ENCODE measurements around the gene LUC7L2.
"Not testable (repeated sequence)": the region's sequence is repeated elsewhere in the genome, so short reads cannot be mapped to it uniquely, and the experiment has no call there.

LUC7L2 gene

GRCh38 chr7:139452958-139453672 lies 93.4 kb downstream of the LUC7L2 start:
- no peak for DNase-seq

DNA sequence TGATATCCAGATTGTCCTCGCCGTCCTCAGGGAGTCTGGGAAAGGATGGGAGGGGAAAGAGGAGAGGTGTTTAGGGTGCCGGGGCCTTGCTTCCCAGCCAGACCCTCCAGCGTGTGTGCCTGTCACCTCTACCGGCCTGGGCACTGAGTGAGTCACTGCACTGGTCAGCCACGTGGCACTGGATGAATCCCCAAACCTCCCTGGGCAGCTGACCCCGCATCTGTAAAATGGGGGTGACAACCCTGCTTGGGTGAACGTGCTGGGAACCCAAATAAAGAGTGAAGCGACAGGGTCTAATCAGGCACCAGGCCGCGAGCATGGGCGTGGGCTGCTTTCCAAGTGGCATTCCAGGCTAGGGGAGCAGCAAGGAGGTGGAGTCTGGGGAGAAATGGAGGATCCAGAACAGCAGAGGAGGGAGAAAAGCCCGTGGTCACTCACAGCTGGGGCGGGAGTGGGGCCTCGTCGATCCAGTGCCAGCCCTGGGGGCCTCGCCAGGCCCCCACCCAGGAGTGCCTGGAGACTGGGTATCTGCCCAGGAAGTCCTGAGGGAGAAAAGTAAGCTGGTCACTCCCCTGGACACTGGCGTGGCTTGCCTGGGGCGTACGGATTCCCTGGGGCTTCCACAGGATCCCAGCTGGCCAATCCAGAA lies 94.1 kb downstream of the LUC7L2 start:
- no peak for DNase-seq

DNA sequence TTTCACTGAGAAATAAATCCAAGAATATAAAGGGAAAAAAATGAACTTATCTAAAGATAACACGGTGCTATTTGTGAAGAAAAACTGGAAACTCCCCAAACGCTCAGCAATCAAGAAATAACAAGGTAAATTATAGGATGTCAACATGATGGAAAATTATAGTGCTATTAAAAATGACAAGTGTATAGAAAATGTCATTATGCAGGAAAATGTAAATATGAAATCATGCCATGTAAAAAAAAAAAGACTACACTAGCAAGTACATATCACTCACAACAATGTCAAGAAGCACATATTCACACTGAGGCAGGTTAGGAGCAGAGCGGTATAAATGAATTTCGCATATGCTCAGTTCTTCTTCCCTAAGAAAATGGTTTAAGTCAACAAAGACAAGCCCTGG lies 96.1 kb downstream of the LUC7L2 start:
- DNase-seq = no peak

DNA sequence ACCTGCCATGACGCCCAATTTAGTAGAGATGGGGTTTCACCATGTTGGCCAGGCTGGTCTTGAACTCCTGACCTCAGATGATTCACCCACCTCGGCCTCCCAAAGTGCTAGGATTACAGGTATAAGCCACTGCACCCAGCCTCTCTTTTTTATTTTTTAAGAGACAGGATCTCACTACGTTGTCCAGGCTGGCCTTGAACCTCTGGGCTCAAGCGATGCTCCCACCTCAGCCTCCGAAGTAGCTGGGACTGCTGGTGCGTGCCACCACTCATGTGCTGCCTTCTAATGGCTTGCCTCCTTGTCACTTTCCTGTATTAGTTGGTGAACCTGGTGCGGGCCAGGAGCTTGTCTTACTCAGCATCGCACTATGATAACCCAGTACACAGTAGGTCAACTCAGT lies 96.8 kb downstream of the LUC7L2 start:
- DNase-seq = no peak

- DNase-seq = no peak
Measured at GRCh38 chr7:139457153-139457946, 97.7 kb downstream of the LUC7L2 start.

DNA sequence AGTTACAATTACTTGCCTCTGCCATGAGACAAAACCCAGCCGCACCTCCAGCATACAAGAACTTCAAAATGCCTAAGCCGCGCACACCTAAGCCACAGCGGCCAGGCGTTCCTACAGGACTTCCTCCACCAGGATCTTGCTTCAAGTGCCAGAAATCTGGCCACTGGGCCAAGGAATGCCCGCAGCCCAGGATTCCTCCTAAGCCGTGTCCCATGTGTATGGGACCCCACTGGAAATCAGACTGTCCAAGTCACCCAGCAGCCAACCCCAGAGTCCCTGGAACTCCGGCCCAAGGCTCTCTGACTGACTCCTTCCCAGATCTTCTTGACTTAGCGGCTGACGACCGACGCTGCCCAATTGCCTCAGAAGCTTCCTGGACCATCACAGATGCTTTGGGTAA lies 103.7 kb downstream of the LUC7L2 start:
- DNase-seq = not testable (repeated sequence)

GRCh38 chr7:139464511-139464910 lies 104.8 kb downstream of the LUC7L2 start:
- not testable (repeated sequence) for DNase-seq

DNA sequence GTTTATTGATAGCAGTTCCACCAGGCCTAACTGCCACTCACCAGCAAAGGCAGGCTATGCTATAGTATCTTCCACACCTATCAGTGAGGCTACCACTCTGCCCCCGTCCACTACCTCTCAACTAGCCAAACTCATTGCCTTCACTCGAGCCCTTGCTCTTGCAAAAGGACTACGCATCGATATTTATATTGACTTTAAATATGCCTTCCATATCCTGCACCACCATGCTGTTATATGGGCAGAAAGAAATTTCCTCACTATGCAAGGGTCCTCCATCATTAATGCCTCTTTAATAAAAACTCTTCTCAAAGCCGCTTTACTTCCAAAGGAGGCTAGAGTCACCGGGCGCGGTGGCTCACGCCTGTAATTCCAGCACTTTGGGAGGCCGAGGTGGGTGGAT lies 105.4 kb downstream of the LUC7L2 start:
- not testable (repeated sequence) for DNase-seq

- DNase-seq = not testable (repeated sequence)
Measured at GRCh38 chr7:139467729-139468128, 108.0 kb downstream of the LUC7L2 start.

- DNase-seq = not testable (repeated sequence)
Measured at GRCh38 chr7:139468281-139468680, 108.6 kb downstream of the LUC7L2 start.

DNA sequence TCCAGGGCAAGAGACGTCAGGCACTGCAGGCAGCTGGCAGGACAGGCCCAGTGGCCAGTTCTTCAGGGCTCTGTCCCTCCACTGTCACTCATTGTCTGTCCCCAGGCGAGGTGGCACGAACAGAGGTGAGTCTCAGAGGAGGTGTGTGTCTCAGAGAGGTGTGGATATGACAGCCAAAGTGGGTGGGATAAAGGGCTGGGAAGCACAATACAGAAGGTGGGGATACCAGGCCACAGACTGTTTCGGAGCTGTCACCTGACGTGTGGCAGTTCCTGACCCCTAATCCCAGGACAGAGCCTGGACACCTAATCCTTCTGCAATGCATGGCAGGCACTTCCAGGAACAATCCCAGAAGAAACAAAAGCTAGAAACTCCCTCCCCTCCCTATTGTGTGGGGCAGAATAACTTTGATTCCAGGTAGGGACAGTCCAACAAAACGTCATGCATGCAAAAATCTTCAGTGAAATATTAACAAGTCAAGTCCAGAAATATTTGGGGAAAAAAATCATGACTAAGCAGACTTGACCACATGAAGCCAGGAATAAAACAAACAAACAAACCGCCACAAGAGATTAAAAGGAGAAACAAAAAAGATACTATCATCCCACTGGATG lies 112.2 kb downstream of the LUC7L2 start:
- no peak for DNase-seq
